BLaER1 treated with 17β-estradiol and CSF1 and Interleukin-3, amounts not matched to agents 10 nM and 100 nM (cell line): ENCODE results near the gene NRCAM.
A peak's percentile ranks its signal among the peaks of the same experiment; 100 is the strongest.

Source experiments
- H3K27ac ChIP-seq, 11 experiments: shearing (Covaris generic); formaldehyde crosslinking; 2 replicates each; pipeline ENCODE4 v1.8.1; 2022
- H3K27me3 ChIP-seq, 11 experiments: shearing (Covaris generic); formaldehyde crosslinking; 2 replicates each; pipeline ENCODE4 v1.8.1; 2022
- H3K36me3 ChIP-seq, 11 experiments: shearing (Covaris generic); formaldehyde crosslinking; 2 replicates each; pipeline ENCODE4 v1.8.1; 2022
- H3K4me1 ChIP-seq, 10 experiments: shearing (Covaris generic); formaldehyde crosslinking; 2 replicates each; pipeline ENCODE4 v1.8.1; 2022
- H3K4me2 ChIP-seq, 11 experiments: shearing (Covaris generic); formaldehyde crosslinking; 2 replicates each; pipeline ENCODE4 v1.8.1; 2022
- H3K4me3 ChIP-seq, 10 experiments: shearing (Covaris generic); formaldehyde crosslinking; 2 replicates each; pipeline ENCODE4 v1.8.1; 2022
- H3K9ac ChIP-seq, 11 experiments: shearing (Covaris generic); formaldehyde crosslinking; 2 replicates each; pipeline ENCODE4 v1.8.1; 2022
- H3K9me3 ChIP-seq, 11 experiments: shearing (Covaris generic); formaldehyde crosslinking; replicated peaks in 1 of 11; 2 replicates each; pipeline ENCODE4 v1.8.1; 2022
- H4K20me1 ChIP-seq, 11 experiments: shearing (Covaris generic); formaldehyde crosslinking; 2 replicates each; pipeline ENCODE4 v1.8.1; 2022
- Cebpa-rat ChIP-seq, 11 experiments: shearing (Covaris generic); IDR thresholded peaks; 2 replicates each; pipeline ENCODE4 v1.8.1; 2022

Gene NRCAM

DNA sequence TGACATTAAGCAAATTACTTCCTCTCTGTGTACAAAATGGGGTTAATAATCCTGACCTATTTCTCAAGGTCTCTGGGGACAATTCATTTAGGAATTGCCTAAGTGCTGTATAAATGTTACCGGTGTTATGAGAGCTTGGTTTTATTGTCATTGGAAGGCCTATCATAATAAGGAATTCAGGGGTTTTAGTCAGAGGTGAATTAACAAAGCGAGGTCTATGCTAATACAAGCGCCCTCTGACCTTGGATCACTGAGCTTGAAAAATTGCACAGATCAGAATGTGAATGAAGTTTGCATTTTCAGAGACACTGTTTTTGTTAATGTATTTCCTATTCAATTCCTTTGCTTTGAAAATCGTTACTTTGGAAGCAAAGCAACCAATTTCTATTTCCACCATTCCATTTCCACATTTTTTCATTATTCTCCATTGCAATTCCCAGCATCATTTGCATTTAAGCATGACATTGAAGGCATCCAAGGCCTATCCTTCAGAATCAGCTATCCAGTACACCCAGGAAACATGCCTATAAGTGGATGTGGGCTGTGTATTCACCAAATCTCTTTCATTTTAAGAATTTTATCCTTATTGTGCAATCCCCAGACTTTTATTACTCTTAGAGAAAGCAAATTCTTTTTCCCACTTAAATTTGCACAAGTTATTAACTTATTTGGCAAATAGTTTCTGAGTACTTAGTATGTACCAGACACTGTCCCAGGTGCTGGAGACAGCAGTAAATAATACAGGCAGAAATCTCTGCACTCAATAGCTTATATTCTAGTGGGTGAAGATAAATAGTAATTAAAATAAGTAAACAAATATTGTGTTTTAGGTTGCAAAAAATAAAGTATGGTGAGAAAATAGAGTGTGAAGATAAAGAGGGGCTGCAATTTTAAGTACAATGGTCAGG lies 133.1 kb downstream of the NRCAM start:
- no peaks in the 10 kb centered on the region for H4K20me1 ChIP-seq
- H3K9me3 ChIP-seq: no peaks in the 10 kb centered on the region
- no peak for TF ChIP-seq Cebpa-rat (IDR thresholded peaks at IDR 0.05)
- H3K4me3 ChIP-seq: no peak overlapping the region
- H3K27me3 ChIP-seq: no peaks in the 10 kb centered on the region
- no peak overlapping the region for H3K9ac ChIP-seq
- no peak overlapping the region for H3K4me2 ChIP-seq
- peaks cover 0 to 12% (median 7%) of the 10 kb centered on the region in 10 experiments; a peak in 6 of 20 replicates for H3K4me1 ChIP-seq
- no peak overlapping the region for H3K27ac ChIP-seq
- no peaks in the 10 kb centered on the region for H3K36me3 ChIP-seq

DNA sequence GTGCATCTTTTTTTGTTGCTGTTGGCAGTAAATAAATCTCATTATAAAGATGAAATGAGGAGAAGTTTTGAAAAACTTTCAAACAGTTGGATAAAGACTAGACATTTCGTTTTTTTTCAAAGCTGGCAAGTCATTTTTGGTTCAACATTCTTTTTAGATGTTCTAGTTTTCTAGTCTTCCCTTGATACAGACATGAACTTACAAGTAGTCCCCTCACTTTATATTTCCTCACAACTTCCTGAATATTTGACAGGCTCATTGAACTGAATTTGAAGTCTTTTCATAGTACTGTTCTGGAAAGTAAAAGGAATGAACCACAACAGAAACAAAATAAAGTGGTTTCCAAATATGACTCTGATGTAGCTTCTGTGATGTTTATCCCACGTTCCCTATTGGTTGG lies 134.2 kb downstream of the NRCAM start:
- Histone ChIP-seq H3K4me3 (no peak overlapping the region), H3K9me3 (no peaks in the 10 kb centered on the region), H4K20me1 (no peaks in the 10 kb centered on the region), H3K36me3 (no peaks in the 10 kb centered on the region), H3K27ac (no peak overlapping the region), H3K9ac (no peak overlapping the region), H3K4me2 (no peak overlapping the region), H3K27me3 (no peaks in the 10 kb centered on the region), H3K4me1 (peaks cover 0 to 12% (median 0%) of the 10 kb centered on the region in 10 experiments; a peak in 4 of 20 replicates)
- no peak for TF ChIP-seq Cebpa-rat (IDR thresholded peaks at IDR 0.05)

- no peak for TF ChIP-seq Cebpa-rat (IDR thresholded peaks at IDR 0.05)
Measured at GRCh38 chr7:108321359-108321758, 134.9 kb downstream of the NRCAM start.

DNA sequence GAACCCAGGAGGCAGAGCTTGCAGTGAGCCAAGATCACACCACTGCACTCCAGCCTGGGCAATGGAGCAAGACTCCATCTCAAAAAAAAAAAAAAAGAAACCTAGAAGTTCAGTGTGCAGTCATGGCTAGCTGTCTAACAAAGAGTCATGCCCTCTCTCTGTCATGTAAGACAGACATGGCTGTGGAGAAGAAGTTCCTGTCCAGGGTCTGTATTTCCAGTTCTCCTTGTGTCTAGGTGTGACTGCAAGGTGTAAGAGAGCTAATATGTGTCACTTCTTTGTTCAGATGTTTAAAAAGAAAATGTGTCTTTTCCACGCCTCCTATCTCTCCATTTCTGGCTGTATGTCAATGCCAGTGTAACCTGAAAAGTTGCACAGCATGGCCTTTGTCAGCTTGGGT lies 139.5 kb downstream of the NRCAM start:
- Histone ChIP-seq H4K20me1 (no peaks in the 10 kb centered on the region), H3K36me3 (no peaks in the 10 kb centered on the region), H3K4me3 (no peak overlapping the region), H3K9me3 (peaks cover 0 to 5% (median 0%) of the 10 kb centered on the region in 11 experiments; a peak in 1 of 22 replicates), H3K4me2 (no peak overlapping the region), H3K9ac (no peak overlapping the region), H3K27ac (no peak overlapping the region), H3K27me3 (no peaks in the 10 kb centered on the region), H3K4me1 (peaks cover 0 to 18% (median 0%) of the 10 kb centered on the region in 10 experiments; a peak in 7 of 20 replicates)
- no peak for TF ChIP-seq Cebpa-rat (IDR thresholded peaks at IDR 0.05)

More at GRCh38 chr7:108321359-108321758, 134.9 kb downstream of the NRCAM start:
- Histone ChIP-seq H3K9ac (no peak overlapping the region), H4K20me1 (no peaks in the 10 kb centered on the region), H3K36me3 (no peaks in the 10 kb centered on the region), H3K27me3 (no peaks in the 10 kb centered on the region), H3K4me1 (peaks cover 0 to 12% (median 0%) of the 10 kb centered on the region in 10 experiments; a peak in 4 of 20 replicates), H3K27ac (no peak overlapping the region), H3K9me3 (peaks cover 0 to under 1% (median 0%) of the 10 kb centered on the region in 11 experiments; a peak in 1 of 22 replicates), H3K4me2 (no peak overlapping the region), H3K4me3 (no peak overlapping the region)

DNA sequence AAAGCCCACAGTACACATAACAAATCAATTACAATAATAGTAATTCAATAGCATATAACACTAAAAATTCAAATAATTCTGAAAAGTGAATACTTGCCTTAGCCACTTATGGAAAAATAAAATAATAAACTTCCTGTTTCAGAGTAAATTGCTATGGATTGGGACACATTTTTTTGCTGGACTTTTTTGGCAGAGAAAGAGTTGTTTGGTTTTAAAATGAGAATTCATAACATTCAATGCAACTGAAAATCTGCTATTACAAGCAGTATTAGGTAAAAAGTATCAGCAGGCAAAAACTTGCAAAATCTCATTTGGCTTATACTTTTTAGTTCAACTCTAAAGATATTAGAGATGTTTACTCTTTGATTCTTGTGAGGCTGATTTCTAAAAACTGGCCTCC lies 141.7 kb downstream of the NRCAM start:
- no peak overlapping the region for H3K4me2 ChIP-seq
- H3K36me3 ChIP-seq: no peaks in the 10 kb centered on the region
- H3K27ac ChIP-seq: no peak overlapping the region
- TF ChIP-seq Cebpa-rat (IDR thresholded peaks at IDR 0.05): no peak
- no peaks in the 10 kb centered on the region for H3K27me3 ChIP-seq
- peaks cover 0 to 5% (median 0%) of the 10 kb centered on the region in 11 experiments; a peak in 1 of 22 replicates for H3K9me3 ChIP-seq
- no peak overlapping the region for H3K4me3 ChIP-seq
- peaks cover 0 to 39% (median 3%) of the 10 kb centered on the region in 10 experiments; a peak in 9 of 20 replicates for H3K4me1 ChIP-seq
- no peaks in the 10 kb centered on the region for H4K20me1 ChIP-seq
- H3K9ac ChIP-seq: no peak overlapping the region

- Histone ChIP-seq H3K36me3 (no peaks in the 10 kb centered on the region), H3K27ac (no peak overlapping the region), H3K9ac (no peak overlapping the region), H4K20me1 (no peaks in the 10 kb centered on the region), H3K4me1 (peaks cover 0 to 44% (median 3%) of the 10 kb centered on the region in 10 experiments; a peak in 9 of 20 replicates), H3K9me3 (peaks cover 0 to 5% (median 0%) of the 10 kb centered on the region in 11 experiments; a peak in 1 of 22 replicates), H3K27me3 (no peaks in the 10 kb centered on the region), H3K4me3 (no peak overlapping the region), H3K4me2 (no peak overlapping the region)
- no peak for TF ChIP-seq Cebpa-rat (IDR thresholded peaks at IDR 0.05)
Measured at GRCh38 chr7:108314049-108314448, 142.2 kb downstream of the NRCAM start.

DNA sequence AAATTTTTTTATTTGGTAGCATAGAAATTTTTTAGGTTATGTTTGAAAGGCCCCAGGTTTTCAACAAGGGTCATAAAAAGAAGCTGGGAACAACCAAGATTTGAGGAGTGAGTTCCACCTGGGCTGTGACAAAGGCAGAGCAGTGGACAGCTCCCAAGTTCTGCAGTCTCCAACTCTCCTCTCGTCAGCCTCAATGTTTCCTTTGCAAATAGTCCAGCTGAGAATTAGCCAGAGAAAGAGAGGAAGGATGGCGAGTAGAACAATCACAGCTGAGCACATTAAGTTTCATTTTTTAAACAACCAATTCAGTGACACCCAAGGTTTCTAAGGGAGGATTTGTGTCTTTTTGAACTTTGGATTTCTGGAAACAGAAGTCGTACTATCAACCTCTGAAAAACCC lies 143.2 kb downstream of the NRCAM start:
- Histone ChIP-seq H3K27ac (no peak overlapping the region; a peak in 2 of 22 replicates), H3K36me3 (no peaks in the 10 kb centered on the region), H3K4me1 (peaks cover 0 to 54% (median 3%) of the 10 kb centered on the region in 10 experiments; a peak in 9 of 20 replicates), H3K27me3 (no peaks in the 10 kb centered on the region), H3K9me3 (peaks cover 0 to 5% (median 0%) of the 10 kb centered on the region in 11 experiments; a peak in 1 of 22 replicates), H3K4me3 (no peak overlapping the region), H4K20me1 (no peaks in the 10 kb centered on the region), H3K9ac (no peak overlapping the region), H3K4me2 (peak overlapping the region in 1 of 11 experiments; percentile 77; a peak in 2 of 22 replicates)
- no peak for TF ChIP-seq Cebpa-rat (IDR thresholded peaks at IDR 0.05)

DNA sequence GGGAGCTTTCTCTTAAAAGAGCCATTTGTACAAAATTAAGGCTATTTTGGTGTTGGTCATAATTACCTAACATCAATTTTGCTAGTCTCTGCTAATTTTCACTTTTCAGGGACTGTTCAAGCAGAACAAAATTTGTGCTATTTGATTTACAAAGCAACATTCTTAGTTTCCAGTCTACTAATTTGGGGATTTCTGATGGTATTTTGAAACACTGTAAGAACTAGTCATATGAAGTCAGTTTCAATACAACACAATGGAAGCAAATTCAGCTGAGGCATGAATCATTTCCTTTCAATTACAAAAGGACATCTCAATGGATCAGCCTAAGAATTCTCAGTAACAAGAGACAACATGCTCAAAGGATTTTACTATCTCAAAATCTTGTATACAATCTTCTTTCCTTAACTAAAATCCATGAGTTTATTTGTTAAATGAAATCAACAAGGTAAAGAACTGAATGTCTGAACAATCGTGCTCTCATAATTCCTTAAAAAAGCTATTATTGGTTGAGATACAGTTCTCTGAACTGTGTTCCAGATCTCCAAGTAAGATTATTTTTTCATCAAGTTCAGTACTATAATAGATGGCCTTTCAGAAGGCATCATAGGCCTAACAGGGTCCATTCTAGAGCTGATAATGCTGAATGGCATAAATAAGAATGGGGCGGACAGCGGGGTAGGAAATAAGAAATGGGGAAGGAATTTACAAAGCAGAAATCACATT lies 144.6 kb downstream of the NRCAM start:
- H3K27ac ChIP-seq: peak overlapping the region in 6 of 11 experiments; percentile 26 to 80 (median 62); a peak in 11 of 22 replicates
- peaks cover 0 to 61% (median 3%) of the 10 kb centered on the region in 10 experiments; a peak in 9 of 20 replicates for H3K4me1 ChIP-seq
- no peaks in the 10 kb centered on the region for H4K20me1 ChIP-seq
- H3K9ac ChIP-seq: peak overlapping the region in 2 of 11 experiments; percentile 32 to 35; a peak in 3 of 22 replicates
- no peaks in the 10 kb centered on the region for H3K27me3 ChIP-seq
- peak overlapping the region in 6 of 11 experiments; percentile 0 to 77 (median 56); a peak in 8 of 22 replicates for H3K4me2 ChIP-seq
- peaks cover 0 to 5% (median 0%) of the 10 kb centered on the region in 11 experiments; a peak in 1 of 22 replicates for H3K9me3 ChIP-seq
- H3K4me3 ChIP-seq: no peak overlapping the region
- no peak for TF ChIP-seq Cebpa-rat (IDR thresholded peaks at IDR 0.05)
- no peaks in the 10 kb centered on the region for H3K36me3 ChIP-seq
